ES-I3 (cell line): Measurements from ENCODE around the gene RAPGEF1.

ENCODE experiments used
- H3K36me3 ChIP-seq: 2 replicates; pipeline ENCODE4 v1.6.1; 2013; ENCODE audit warnings: mild to moderate bottlenecking, low read length, control low read depth, moderate library complexity; ENCODE audit not compliant: insufficient read depth
- H3K4me1 ChIP-seq: 2 replicates; pipeline ENCODE4 v1.6.1; 2013; ENCODE audit warnings: mild to moderate bottlenecking, control low read depth, low read length; ENCODE audit not compliant: insufficient read depth
- H3K9ac ChIP-seq: 2 replicates; pipeline ENCODE4 v1.6.1; 2013; ENCODE audit warnings: low read depth, mild to moderate bottlenecking, low read length, moderate library complexity
- H3K9me3 ChIP-seq: 2 replicates; pipeline ENCODE4 v1.6.1; 2013; ENCODE audit warnings: mild to moderate bottlenecking, low read length, moderate library complexity; ENCODE audit not compliant: control insufficient read depth, insufficient read depth

RAPGEF1 gene

GRCh38 chr9:131674425-131675421, 65.2 kb downstream of the RAPGEF1 start:
- peak overlapping the region; percentile 27; the same call in 1 of the 2 replicates for H3K9ac ChIP-seq
- H3K4me1 ChIP-seq = peaks cover 88% of the 10 kb centered on the region
- H3K36me3 ChIP-seq = no peaks in the 10 kb centered on the region
- no peaks in the 10 kb centered on the region for H3K9me3 ChIP-seq

GRCh38 chr9:131673531-131673930, 66.3 kb downstream of the RAPGEF1 start:
- no peaks in the 10 kb centered on the region for H3K9me3 ChIP-seq
- no peak overlapping the region for H3K9ac ChIP-seq
- H3K4me1 ChIP-seq = peaks cover 88% of the 10 kb centered on the region
- no peaks in the 10 kb centered on the region for H3K36me3 ChIP-seq

- no peak overlapping the region for H3K9ac ChIP-seq
- H3K4me1 ChIP-seq = peaks cover 86% of the 10 kb centered on the region
- H3K9me3 ChIP-seq = no peaks in the 10 kb centered on the region
- no peaks in the 10 kb centered on the region for H3K36me3 ChIP-seq
Observed at GRCh38 chr9:131673068-131673467, 66.8 kb downstream of the RAPGEF1 start.

GRCh38 chr9:131672451-131672850, 67.4 kb downstream of the RAPGEF1 start:
- H3K9me3 ChIP-seq = no peaks in the 10 kb centered on the region
- H3K36me3 ChIP-seq = no peaks in the 10 kb centered on the region
- H3K9ac ChIP-seq = no peak overlapping the region
- H3K4me1 ChIP-seq = peaks cover 80% of the 10 kb centered on the region

GRCh38 chr9:131671133-131671520, 68.7 kb downstream of the RAPGEF1 start:
- peaks cover 67% of the 10 kb centered on the region for H3K4me1 ChIP-seq
- no peaks in the 10 kb centered on the region for H3K36me3 ChIP-seq
- no peaks in the 10 kb centered on the region for H3K9me3 ChIP-seq
- no peak overlapping the region for H3K9ac ChIP-seq

- Histone ChIP-seq H3K9me3 (no peaks in the 10 kb centered on the region), H3K9ac (no peak overlapping the region), H3K4me1 (peaks cover 61% of the 10 kb centered on the region)
Observed at GRCh38 chr9:131670247-131671132, 69.4 kb downstream of the RAPGEF1 start.

GRCh38 chr9:131669269-131670157, 70.4 kb downstream of the RAPGEF1 start:
- no peaks in the 10 kb centered on the region for H3K9me3 ChIP-seq
- H3K4me1 ChIP-seq = peaks cover 51% of the 10 kb centered on the region
- no peak overlapping the region for H3K9ac ChIP-seq
- no peaks in the 10 kb centered on the region for H3K36me3 ChIP-seq

More at GRCh38 chr9:131670247-131671132, 69.4 kb downstream of the RAPGEF1 start:
- no peaks in the 10 kb centered on the region for H3K36me3 ChIP-seq

GRCh38 chr9:131668439-131669268, 71.2 kb downstream of the RAPGEF1 start:
- Histone ChIP-seq H3K4me1 (peaks cover 42% of the 10 kb centered on the region), H3K9ac (no peak overlapping the region), H3K36me3 (no peaks in the 10 kb centered on the region; the same call in 1 of the 2 replicates), H3K9me3 (no peaks in the 10 kb centered on the region)

- H3K4me1 ChIP-seq = peaks cover 38% of the 10 kb centered on the region
- H3K9ac ChIP-seq = no peak overlapping the region
- no peaks in the 10 kb centered on the region; the same call in 1 of the 2 replicates for H3K36me3 ChIP-seq
Observed at GRCh38 chr9:131668057-131668438, 71.8 kb downstream of the RAPGEF1 start.

GRCh38 chr9:131667576-131667975, 72.3 kb downstream of the RAPGEF1 start:
- no peak overlapping the region for H3K9ac ChIP-seq
- no peaks in the 10 kb centered on the region; the same call in 1 of the 2 replicates for H3K36me3 ChIP-seq
- peaks cover 36% of the 10 kb centered on the region for H3K4me1 ChIP-seq

More at GRCh38 chr9:131668057-131668438, 71.8 kb downstream of the RAPGEF1 start:
- H3K9me3 ChIP-seq = no peaks in the 10 kb centered on the region

GRCh38 chr9:131666774-131667173, 73.1 kb downstream of the RAPGEF1 start:
- no peaks in the 10 kb centered on the region for H3K9me3 ChIP-seq
- no peaks in the 10 kb centered on the region; the same call in 1 of the 2 replicates for H3K36me3 ChIP-seq
- H3K4me1 ChIP-seq = peaks cover 40% of the 10 kb centered on the region
- no peak overlapping the region for H3K9ac ChIP-seq

More at GRCh38 chr9:131667576-131667975, 72.3 kb downstream of the RAPGEF1 start:
- no peaks in the 10 kb centered on the region for H3K9me3 ChIP-seq

- Histone ChIP-seq H3K36me3 (no peaks in the 10 kb centered on the region; the same call in 1 of the 2 replicates), H3K9me3 (no peaks in the 10 kb centered on the region), H3K9ac (no peak overlapping the region), H3K4me1 (peaks cover 40% of the 10 kb centered on the region)
Observed at GRCh38 chr9:131666029-131666428, 73.8 kb downstream of the RAPGEF1 start.

- Histone ChIP-seq H3K36me3 (no peaks in the 10 kb centered on the region; the same call in 1 of the 2 replicates), H3K9ac (no peak overlapping the region), H3K4me1 (peaks cover 29% of the 10 kb centered on the region), H3K9me3 (no peaks in the 10 kb centered on the region)
Observed at GRCh38 chr9:131663288-131663687, 76.6 kb downstream of the RAPGEF1 start.
